Cardiac muscle cell (in vitro differentiated cells and primary cell): ENCODE data around the gene BHMT2. TPM values are rescaled to one million over a fixed set of nuclear protein-coding genes. Genes with fewer than 3 reads are reported as not detected.

Source experiments
- DNase-seq, 2 donors: peaks; one replicate each; pipeline versions ENCODE4 v3.0.0 to v3.0.0-alpha.2; 2010 to 2017; ENCODE audit warnings: low read depth in 1 of 2, low spot score in 1 of 2
- H3K27ac ChIP-seq: fragments of 200-600 bp; sonication (generic); 2 replicates; pipeline ENCODE4 v1.5.1; 2016
- H3K27me3 ChIP-seq: fragments of 200-600 bp; sonication (generic); 2 replicates; pipeline ENCODE4 v1.6.0; 2016; ENCODE audit warnings: control low read depth
- H3K36me3 ChIP-seq: fragments of 200-600 bp; sonication (generic); 2 replicates; pipeline ENCODE4 v1.5.1; 2016; ENCODE audit warnings: control low read depth
- H3K4me1 ChIP-seq: fragments of 200-600 bp; sonication (generic); 2 replicates; pipeline ENCODE4 v1.8.1; 2017; ENCODE audit warnings: low read depth, mild to moderate bottlenecking, mixed run types
- H3K4me3 ChIP-seq: fragments of 200-600 bp; sonication (generic); 2 replicates; pipeline ENCODE4 v1.5.1; 2016; ENCODE audit warnings: mild to moderate bottlenecking
- H3K9me3 ChIP-seq: fragments of 200-600 bp; sonication (generic); 2 replicates; pipeline ENCODE4 v1.5.1; 2017; ENCODE audit warnings: low read depth, mild to moderate bottlenecking, control low read depth
- polyA plus RNA-seq: library from polyadenylated mRNA; unstranded; fragments of >200 nt; fragmentation: Nextera tagmentation; extraction: Ambion mirVana; gene quantifications from 2 replicates; pipeline ENCODE4 v1.2.1, GENCODE V29; 2016
- total RNA-seq: library from RNA; depleted of rRNA; stranded (reverse); fragments of >200 nt; gene quantifications from 2 replicates; pipeline ENCODE4 v1.2.3, GENCODE V29; 2016
- TF ChIP-seq, protein P1 (sequence below): IDR thresholded peaks from 2 replicates; pipeline ENCODE4 v1.5.1; 2012; ENCODE audit warnings: low read depth, mild to moderate bottlenecking, low read length

BHMT2 gene
- total and polyA plus RNA-seq, 2 experiments from 2014 or later = not detected

DNA sequence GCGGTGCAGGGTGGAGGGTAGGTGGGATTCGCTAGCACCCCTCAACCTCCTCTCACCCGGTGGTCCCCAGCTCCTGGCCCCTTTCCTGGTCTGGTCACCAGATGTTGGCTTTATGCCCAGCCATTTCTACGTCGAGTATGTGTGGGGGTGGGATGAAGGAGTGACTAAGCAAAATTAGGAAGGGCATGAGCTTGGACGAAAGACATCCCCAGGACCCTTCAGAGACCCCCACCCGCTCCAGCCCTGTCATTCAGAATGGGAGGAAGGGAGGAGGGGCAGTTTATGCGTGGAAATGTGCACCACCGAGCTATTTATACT is 742 bp downstream of the BHMT2 start:
- Histone ChIP-seq H3K36me3 (no peaks in the 10 kb centered on the region), H3K4me3 (no peak overlapping the region)

DNA sequence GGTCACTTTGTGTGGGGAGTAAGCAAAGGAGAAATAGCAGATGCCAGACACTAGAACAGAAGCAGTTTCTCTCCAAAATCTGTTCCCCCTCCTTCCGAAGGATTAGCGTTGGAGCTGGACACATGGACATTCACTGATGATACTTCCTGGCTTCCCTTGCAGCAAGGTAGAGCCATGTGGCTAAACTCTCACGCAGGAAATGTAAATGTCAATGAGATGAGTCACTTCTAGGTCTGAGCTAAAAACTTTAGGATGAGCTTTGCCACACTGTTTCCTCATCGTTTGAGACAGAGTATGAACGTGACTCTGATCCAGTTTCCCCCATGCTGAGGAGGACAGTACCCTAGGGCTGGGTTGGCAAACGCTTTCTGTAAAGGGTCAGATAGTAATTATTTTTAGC is 5.1 kb downstream of the BHMT2 start:
- Histone ChIP-seq H3K4me3 (no peak overlapping the region), H3K9me3 (no peaks in the 10 kb centered on the region), H3K4me1 (no peaks in the 10 kb centered on the region), H3K27me3 (no peaks in the 10 kb centered on the region), H3K27ac (no peak overlapping the region), H3K36me3 (no peaks in the 10 kb centered on the region)
- DNase-seq = peak in 1 of 2 donors; percentile 56
- TF ChIP-seq, protein P1, sequence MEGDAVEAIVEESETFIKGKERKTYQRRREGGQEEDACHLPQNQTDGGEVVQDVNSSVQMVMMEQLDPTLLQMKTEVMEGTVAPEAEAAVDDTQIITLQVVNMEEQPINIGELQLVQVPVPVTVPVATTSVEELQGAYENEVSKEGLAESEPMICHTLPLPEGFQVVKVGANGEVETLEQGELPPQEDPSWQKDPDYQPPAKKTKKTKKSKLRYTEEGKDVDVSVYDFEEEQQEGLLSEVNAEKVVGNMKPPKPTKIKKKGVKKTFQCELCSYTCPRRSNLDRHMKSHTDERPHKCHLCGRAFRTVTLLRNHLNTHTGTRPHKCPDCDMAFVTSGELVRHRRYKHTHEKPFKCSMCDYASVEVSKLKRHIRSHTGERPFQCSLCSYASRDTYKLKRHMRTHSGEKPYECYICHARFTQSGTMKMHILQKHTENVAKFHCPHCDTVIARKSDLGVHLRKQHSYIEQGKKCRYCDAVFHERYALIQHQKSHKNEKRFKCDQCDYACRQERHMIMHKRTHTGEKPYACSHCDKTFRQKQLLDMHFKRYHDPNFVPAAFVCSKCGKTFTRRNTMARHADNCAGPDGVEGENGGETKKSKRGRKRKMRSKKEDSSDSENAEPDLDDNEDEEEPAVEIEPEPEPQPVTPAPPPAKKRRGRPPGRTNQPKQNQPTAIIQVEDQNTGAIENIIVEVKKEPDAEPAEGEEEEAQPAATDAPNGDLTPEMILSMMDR = no peak

More for the DNA sequence above, 742 bp downstream of the BHMT2 start:
- no peaks in the 10 kb centered on the region for H3K9me3 ChIP-seq
- H3K4me1 ChIP-seq = no peaks in the 10 kb centered on the region
- no peaks in the 10 kb centered on the region for H3K27me3 ChIP-seq
- TF ChIP-seq, protein P1 = no peak
- peak in 1 of 2 donors; percentile 55 for DNase-seq
- no peak overlapping the region for H3K27ac ChIP-seq

DNA sequence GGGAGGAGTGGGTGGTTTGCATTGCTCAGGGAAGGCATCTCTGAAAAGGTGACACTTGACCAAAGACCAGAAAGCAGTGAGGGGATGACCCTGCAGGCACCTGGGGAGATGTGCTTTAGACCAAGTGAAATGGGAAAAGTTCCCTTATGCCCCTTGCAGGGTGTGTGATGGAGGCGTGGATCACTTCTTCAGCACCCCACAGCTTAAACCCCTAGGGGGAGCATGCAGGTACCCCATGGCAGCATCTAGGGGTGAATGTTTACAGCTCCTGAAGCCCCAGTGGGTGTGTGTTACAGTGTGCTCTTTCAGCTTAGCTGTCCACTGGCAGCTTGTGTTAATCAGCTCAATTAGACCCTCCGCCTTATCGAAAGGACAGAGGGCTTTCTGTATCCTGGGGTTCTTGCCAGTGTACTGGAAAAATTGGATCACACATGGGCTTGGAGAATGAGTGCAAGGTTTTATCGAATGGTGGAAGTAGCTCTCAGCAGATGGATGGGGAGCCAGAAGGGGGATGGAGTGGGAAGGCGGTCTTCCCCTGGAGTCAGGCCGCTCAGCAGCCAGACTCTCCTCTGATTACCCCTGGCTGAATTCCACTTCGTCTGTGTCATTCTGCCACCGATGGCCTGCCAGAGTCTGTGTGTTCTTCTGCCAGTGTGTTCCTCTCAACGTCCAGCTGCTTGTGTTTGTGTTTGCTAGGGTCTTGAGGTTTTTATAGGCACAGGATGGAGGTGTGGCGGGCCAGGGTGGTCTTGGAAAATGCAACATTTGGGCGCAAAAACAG is 6.3 kb downstream of the BHMT2 start:
- H3K9me3 ChIP-seq = no peaks in the 10 kb centered on the region
- no peak overlapping the region for H3K27ac ChIP-seq
- no peak for DNase-seq
- H3K4me1 ChIP-seq = no peaks in the 10 kb centered on the region
- no peaks in the 10 kb centered on the region for H3K27me3 ChIP-seq
- H3K36me3 ChIP-seq = no peaks in the 10 kb centered on the region
- TF ChIP-seq, protein P1 = no peak
- H3K4me3 ChIP-seq = no peak overlapping the region

DNA sequence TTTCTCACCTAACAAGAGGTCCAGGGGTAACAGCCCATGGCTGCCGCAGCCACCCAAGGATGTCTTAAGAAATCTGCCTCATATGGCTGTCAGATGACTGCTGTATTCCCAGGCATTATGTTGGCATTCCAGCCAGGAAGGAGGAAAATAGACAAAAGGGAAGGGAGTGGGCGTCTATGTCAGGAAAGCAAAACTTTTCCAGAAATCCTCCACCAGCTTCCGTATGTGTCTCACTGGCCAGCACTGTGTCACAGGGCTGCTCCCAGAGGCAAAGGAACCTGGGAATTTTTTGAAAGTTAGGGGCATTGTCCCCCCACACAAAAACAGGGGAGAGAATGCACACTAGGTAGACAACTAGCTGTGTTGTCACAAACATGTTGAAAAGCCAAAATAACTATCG is 7.3 kb downstream of the BHMT2 start:
- no peaks in the 10 kb centered on the region for H3K27me3 ChIP-seq
- TF ChIP-seq, protein P1 = no peak

DNA sequence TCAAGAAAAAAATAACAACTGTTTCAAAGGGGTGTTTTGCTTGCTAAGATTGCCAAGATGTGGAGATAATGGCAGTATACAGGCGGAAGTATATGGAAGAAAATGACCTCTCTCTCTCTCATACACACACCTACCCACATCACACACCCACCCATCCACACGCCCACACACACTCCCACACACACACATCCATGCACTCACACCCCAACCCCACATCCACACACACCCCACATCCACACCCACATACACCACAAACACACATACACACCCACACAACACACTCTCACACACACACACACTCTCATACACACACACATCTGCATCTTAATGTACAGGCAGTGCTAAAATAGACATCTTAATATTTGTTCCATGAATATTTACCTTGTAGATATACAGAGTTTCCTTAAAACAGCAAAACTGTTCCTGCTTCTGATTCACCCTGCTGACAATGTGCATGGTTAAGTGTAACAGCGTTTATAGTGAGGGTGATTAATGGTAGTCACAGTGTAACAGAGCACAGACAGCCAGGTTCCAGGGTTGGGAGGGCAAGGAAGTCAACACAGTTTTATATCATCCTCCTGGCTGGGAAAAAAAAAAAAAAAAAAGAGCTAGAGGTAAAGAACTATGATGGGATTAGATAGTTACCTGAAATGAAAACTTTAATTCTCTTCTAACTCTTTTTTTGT is 8.3 kb downstream of the BHMT2 start:
- no peak overlapping the region for H3K27ac ChIP-seq
- no peaks in the 10 kb centered on the region for H3K27me3 ChIP-seq
- no peaks in the 10 kb centered on the region for H3K4me1 ChIP-seq
- no peak overlapping the region for H3K4me3 ChIP-seq
- no peaks in the 10 kb centered on the region for H3K9me3 ChIP-seq
- H3K36me3 ChIP-seq = no peaks in the 10 kb centered on the region
- DNase-seq = no peak
- TF ChIP-seq, protein P1 = no peak

More for the DNA sequence above, 7.3 kb downstream of the BHMT2 start:
- no peaks in the 10 kb centered on the region for H3K4me1 ChIP-seq
- no peaks in the 10 kb centered on the region for H3K36me3 ChIP-seq
- no peak overlapping the region for H3K27ac ChIP-seq
- H3K9me3 ChIP-seq = no peaks in the 10 kb centered on the region
- no peak for DNase-seq
- no peak overlapping the region for H3K4me3 ChIP-seq
